T-helper 22 cell (primary cell): ENCODE results near the gene BTK.
A peak's percentile ranks its signal among the peaks of the same experiment; 100 is the strongest.

ENCODE experiments used
- DNase-seq: peaks from one replicate; pipeline ENCODE4 v3.0.0-alpha.2; 2020; ENCODE audit warnings: low read depth

BTK gene

DNA sequence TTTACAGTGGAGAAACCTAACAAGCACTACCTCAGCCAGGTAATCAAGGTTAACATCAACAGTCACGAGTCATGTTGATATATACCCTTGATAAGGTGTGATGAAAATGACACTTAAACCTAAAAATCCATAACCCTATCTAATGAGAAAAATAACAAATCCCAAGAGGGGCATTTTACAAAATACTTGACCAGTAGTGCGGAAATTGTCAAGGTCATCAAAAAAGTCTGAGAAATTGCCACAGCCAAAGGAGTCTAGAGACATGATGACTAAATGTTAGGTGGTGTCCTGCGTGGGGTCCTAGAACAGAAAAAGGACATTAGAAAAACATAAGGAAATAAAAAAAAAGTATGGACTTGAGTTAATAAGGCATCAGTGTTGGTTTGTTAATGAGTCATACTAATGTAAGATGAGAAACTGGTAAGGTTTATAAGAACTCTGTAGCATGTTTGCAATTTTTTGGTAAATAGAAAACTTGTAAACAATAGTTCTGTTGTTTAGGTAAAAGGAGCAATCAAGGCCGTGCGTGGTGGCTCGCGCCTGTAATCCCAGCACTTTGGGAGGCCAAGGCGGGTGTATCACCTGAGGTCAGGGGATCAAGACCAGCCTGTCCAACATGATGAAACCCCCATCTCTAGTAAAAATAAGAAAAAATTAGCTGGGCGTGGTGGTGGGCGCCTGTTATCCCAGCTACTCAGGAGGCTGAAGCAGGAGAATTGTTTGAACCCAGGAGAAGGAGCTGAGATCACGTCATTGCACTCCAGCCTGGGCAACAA lies 7.7 kb upstream of the BTK start:
- no peak for DNase-seq

DNA sequence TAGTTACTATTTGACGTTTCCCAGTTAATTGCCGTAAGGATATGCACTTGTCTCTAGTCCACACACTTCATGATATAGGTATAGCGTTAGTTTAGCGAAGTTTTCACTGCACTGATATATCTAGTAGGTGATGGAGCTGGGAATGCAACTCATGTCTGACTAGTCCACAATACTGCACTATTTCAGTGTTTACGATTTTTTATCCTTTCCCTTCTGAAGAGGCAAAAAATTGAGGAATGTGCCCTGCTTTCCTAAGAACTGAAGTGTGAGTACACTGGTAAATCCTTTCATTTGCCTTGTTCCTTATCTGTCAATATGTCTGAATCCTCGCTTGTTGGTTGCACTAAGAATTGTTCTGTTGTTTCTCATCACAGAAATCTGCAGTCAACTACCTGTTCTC lies 5.8 kb upstream of the BTK start:
- DNase-seq = no peak

DNA sequence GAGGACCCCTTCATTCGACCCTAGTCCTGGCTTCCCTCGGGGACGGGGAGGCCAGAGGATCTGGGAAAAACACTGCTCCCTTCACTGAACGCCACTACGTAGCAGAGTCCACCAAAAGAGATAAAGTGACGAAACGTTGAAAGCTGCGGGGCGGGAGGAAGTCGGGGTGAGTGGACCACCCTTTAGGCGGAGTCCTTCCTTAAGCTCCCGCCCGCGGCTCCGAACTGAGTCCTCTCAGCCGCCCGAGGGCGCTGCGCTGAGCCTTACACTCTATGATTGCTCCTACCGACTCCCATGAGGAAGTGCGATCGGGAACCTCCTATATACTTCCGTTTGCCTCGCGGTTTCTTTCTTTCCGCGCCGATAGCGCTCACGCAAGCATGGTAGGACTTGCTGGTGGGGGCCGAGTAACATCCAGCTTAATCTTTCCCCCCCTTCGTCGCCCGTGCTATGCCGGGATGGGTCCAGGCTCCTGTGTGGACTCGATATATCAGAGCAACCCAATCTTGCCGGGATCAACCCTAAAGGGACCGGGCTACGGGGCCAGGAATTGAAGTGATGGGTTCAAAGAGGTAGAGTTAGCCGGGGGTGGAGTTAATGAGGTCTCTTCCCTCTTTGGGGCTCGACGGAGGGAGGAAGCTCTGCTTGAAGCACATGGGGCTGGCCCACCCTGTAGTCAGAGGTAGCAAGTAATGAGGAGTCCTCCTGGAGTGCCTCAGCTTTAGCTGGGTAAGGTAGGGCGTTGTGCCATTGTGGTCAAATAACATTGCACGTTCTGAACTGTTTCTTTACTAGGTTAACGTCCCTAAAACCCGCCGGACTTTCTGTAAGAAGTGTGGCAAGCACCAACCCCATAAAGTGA lies 4.9 kb upstream of the BTK start, which contains the start of gene RPL36A:
RPL36A (plus strand) TSS at position 348 of the 862 bp plus-strand sequence; CDS start at position 381, 33 bp downstream.
- DNase-seq = peak; percentile 66

DNA sequence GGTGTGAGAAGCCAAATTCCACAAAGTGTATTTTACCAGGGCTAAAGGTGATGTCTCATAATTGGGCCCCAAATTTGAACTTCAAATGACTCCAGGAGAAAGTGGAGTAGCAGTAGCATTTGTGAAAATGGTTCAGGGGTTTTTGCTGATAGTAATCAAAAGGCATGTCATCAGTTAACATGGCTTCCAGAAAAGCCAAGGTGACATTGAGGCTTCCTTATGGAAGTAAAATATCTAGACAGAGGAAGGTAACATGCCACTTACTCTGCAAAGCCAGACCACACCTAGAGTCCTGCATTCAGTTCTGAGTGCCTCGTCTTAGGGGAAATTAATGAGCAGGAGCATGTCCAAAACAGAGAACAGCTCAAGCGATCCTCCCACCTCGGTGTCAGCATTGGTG lies 2.6 kb upstream of the BTK start:
- no peak for DNase-seq

DNA sequence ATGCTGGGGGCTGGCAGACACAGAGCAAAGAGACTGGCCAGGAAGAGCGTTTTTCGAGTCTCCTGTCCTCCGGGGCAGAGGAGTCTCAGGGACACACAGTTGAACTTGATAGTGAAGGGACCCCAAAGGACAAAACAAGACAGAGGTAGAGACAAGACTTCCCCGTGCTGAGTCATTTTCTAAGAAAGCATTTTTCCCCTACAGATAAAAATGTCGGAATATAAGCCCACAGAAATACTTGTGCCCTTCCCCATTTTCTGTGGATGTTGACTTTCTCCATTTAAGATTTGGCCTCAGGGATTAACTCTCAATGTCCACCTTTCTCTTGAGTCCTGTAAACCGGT lies 523 bp upstream of the BTK start:
- DNase-seq = no peak

DNA sequence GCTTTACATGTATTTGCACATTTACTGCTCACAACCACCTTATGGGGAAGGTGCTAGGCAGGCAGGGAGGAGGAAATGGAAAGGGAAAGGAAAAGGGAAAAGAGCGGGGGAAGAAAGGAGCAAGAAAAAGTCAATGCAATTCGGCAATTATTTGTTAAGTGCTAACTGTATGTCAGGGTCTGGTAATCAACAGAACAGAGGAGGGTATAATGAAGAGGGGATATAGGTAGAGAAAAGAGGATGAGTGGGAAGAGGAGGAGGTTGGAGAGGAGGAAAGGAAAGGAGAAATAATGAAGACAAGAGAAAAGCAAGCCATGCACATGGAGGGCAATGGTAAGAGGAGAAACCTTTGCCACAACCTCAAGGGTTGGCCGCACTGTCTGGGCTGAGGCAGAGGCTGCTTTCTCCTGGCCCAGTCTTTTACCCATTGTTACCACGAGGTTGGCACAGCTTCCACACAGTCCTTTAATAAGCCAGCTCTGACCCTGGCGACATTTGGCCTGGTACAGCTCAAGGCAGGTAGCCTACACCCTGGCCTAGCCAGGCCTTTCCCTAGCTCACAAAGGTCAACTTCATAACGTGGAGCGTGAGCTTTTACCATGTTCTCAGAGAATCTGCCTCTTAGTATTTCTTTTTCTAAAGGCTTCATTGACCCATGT lies 836 bp downstream of the BTK start:
- DNase-seq = no peak

DNA sequence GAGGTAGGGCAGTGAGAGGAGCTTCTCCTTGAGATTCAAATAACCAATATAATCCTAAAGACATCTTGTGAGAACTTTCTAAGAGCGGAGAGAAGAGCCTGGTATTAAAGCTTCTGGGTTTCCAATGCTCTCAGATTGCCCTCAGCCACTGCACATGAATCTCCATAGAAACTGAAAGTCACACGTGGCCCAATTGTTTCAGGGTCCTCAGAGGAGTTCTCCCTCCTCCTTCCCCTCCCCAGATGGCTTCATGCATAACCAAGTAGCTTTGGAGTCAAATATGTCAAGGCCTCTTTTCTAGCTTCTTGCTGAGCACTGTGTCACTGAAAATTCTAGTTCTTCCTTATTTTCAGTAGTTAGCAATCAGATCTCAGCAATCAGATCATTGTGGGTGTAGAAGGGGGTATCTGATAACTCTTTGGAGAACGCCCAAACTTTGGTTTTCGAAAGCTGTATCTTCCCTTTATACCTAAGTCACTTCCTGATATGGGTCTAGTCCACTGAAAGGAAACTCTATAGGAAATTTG lies 2.2 kb downstream of the BTK start:
- no peak for DNase-seq

DNA sequence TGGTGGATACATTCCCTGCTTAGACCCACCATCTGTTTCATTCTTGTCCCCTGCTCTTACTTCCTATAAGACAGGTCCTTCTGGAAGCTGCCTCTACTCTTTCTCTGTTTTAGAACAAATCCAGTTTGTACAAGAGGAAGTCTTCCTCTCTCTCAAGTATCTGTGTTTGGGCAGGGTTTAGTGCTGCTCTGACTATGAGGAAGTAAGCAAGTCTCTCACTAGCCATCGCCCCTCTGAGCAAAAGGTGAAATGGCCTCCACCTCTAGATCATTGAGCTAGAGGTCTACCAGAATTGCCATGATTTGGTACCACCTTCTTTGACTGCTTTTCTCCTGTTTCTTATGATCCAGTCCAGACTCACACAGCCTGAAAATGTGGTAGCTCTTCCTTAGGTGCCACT lies 8.4 kb downstream of the BTK start:
- no peak for DNase-seq

DNA sequence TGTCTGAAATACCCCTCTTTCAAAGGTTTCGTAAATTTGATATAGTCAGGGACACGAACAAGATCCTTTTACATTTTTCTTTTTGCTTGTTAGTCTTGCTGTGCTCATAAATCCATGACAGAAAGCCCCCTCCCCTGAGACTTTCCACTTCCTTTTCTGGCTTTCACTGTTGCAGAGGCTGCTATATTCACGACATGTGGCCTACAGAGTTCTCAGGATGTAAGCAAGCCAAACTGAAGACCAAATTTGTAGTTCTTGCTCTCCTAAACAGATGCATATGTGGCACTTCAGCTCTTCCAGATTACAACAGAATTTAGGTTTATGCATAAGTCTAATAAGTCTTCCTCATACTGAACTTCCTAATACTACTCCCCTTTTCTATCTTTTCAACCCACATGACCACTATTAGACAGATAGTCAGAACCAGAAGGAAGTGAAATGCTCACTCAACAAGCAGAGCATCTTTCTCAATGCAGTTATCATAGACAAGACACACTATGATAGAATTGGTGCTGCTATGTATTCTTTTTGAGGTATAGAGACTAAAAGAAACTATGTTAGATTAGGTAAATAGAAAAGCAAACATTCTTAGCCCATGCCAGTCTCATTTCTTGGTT lies 15.0 kb downstream of the BTK start:
- no peak for DNase-seq

DNA sequence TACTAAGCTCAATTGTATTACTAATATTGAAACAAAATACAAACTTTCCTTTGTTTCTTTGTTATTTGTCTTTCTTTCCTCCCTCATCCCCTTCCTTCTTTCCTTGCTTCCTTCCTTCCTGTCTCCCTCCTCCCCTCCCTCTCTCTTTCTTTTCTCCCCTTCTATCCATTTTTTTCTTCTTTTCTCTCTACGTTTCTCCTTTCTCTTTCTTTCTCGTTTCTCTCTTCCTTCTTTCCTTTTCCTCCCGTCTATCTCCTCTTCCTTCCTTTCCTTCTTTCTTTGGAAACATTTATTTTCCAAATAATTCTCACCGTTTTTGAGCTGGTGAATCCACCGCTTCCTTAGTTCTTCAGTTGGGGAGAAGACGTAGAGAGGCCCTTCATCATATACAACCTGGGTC lies 16.3 kb downstream of the BTK start:
- no peak for DNase-seq

DNA sequence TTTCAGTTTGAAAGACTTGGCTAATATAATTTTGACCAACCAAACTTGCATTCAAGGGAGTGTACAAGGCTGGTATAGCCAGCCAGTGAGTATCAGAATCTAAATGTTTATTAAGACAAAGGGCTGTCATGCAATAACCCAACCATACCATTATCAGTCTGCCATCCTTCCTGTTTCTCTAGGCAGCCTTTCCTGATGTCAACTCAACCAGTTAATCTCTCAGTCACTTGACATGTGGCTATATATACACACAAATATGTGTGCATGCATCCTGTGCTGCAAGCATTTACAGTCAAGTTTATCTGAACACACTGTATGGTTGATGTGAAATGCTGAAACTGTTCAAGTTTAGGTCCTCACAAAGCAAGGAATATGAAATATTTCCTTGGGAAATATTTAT lies 17.2 kb downstream of the BTK start:
- no peak for DNase-seq

DNA sequence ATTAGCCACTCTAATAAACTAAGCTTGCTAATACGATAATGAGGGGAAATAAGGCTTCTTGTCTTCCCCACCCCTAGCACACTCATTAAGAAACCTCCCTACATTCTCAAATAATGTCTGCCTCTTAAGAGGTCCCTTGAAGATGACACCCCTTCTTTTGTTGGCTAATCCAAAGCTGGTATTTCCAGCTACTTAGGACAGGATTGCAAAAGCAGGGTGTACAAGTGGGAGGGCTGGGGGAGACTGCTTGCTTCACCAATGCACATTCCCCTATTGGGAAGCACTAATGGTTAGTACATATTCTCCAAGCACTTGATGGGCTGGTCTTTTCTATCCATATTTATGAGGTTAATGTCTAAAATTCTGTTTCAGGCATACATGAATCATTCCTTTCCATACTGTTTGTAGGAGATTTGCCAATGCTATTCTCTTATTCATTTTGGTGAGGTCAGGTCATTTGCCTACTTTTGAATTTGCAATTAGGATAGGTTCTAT lies 20.6 kb downstream of the BTK start:
- no peak for DNase-seq

DNA sequence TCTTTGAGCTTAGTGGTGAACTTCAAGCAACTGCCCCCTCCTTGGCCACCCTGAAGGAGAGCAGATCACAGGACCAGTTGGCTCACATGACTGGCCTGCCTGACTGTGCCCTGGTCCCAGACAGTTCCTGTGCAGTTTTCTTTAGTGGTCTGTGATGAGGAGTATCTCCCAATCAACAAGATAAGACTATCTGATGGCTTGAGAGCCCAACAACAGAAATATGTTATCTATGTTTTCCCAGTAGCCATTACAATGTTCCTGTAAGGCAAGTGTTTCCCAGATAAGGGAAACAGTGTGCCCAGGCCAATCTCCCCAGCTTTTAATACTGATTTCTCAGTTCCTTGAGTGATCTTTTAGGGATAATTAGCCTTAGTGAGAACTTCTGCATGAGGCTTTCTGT lies 23.2 kb downstream of the BTK start:
- no peak for DNase-seq

DNA sequence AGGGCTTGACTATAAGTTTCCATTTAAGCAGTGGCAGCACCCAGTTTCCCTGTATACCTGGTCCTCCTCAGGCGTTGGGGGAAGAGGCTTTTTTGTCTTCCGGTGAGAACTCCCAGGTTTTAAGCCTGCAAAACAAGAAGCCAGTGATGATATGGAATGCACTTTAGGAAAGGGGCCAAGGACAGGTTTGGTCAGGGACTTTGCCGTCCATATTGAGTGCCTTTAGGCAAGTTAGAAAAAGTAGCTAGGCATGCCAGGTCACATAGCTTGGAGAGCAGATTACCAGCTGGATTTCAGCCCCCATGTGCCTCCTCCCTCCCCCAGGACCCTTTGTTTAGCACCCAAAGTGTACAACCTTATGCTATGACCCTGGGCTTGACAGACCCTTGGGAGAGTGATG lies 23.9 kb downstream of the BTK start:
- no peak for DNase-seq

DNA sequence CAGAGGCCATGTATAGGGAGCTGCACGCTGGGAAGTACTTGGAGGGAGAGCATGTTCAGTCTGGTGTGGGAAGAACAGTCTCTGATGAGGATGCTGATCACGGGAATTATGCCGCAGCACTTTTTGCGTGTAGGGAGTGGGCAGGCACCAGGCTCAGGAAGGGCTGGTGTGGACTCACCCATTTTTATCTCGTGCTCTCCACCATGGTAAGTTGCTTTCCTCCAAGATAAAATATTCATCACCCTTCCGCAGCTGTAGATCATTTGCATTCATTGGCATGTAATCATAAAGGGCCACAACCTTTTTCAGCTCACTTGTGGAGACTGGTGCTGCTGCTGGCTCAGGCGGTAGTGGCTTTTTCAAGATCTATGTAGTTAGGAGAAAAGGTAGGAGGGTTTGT lies 25.6 kb downstream of the BTK start:
- no peak for DNase-seq

DNA sequence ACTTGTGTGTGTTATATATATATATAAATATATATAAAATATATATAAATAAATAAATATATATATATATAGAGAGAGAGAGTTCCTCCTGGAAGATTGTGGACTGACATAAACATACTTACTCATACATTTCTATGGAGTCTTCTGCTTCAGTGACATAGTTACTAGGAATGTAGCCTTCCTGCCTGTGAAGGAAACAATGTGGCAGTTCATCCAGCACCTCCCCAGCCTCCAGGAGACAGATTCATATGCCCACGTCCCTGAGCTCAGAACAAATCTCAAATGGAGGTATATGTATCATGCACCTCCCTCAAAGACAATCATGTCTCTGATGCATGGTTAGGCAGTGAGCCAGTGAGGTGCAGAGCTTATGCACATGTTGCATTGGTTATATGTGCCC lies 26.0 kb downstream of the BTK start:
- no peak for DNase-seq

DNA sequence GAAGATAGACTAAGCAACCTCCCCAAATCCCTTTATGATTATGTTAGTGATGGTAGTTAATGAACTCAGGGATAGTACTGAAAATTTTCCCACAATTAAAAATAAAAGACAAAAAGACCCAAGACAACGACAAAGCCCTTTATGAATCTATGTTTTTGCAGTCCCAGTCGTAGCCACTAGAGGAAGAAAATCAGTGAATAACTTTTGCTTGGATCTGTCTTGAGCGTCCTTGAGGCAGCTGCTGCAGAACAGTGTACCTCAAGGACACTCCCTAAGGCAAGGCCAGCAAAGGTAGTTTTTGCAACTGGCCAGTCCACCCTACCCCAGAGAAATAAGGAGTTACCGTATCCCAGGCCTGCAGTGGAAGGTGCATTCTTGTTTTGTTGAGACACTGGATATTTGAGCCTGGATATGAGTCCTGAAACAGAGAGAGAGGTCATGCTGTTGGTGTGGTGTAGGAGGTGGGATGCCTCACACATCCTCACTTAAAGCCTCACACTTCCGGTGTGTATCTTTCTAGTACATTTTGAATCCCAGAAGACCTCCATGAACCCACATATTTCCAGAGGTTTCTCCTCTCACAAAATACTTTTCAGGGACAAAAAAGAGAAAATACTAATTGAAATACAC lies 28.7 kb downstream of the BTK start:
- no peak for DNase-seq

DNA sequence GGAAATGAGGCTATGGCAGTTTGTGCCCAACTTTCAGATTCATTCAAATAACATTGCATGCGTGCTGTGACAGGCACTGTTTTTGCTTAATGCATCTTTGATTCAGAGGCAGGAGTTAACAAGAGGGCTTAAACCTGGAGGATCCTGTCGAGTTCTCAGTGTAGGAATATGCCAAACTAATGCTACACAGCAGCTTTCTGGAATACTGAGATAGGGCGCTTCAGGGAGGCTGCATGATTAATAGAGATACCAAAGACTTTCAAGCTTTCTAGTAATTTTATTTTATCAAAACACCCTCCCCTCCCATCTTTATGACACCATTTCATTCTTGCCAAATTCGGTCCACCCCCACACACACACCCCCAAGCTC lies 36.8 kb downstream of the BTK start:
- no peak for DNase-seq

DNA sequence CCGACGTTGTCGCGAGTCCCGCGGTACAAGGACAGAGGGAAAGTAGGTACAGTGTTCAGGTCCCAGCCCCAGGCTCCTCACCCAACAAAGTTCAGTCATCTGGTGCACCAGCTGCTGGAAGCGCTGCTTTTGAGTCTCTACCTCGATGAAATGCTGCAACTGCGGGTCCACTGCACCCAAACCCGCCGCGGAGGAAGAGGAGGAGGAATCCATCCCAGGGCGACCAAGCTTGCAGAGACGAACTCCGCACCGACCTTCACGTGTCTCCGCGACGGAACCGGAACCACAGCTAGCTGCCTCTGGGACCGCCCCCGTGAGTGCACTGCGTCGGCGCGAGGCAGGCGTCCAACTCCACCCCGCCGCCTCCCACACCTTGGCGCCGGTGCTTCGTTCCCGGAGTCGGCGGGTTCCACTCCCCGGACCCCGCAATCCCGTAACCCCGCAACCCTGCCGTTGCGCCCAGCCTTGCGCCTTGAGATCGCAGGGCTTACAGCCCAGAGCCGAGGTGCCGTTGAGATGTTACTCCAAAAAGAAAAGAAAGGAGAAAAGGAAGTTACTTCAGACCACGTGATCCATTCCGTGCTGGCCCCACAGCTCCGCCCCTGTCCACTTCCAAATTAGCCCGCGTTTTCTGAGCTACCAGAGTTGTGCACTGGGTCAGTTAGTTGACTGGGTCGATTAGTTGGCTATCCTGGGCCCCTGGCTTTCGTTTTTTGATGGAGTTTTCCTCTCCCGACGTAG lies 37.4 kb downstream of the BTK start, which contains the start of gene TIMM8A:
TIMM8A (minus strand) TSS at position 291 of the 741 bp plus-strand sequence; CDS start at position 213, 78 bp downstream.
- DNase-seq = peak; percentile 60

DNA sequence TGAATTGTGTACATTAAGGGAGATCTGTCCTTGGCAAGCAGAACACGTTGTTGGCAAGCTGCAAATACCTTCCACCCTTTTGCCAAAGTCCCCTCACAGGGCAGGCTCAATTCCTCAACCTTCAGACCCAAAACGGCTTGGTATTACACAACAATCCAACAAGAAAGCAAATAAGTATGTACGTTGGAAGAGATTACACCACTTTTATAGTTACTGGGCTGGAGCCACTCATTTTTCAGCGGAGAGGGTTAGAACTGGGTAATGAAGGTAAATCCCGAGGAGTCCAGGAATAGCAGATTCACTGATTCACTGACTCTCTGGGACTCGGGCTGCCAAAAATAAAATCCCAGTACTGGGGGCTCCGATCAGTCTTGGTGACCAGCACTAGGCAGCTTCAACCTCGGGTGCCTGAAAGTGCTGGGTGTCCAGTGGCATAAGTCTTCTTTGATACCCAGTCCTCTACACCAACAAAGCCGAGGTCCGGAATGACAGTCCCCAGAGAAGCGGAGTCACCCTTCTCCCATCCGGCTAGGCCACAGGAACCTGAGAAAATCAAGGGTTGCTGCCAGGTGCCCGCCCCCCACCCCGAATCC lies 38.0 kb downstream of the BTK start:
- DNase-seq = no peak
